ENCODE results near the gene LRRC37A2.
"Not testable (repeated sequence)": the region's sequence is repeated elsewhere in the genome, so short reads cannot be mapped to it uniquely, and the experiment has no call there.

The LRRC37A2 gene

GRCh38 chr17:46560048-46560447 lies 47.8 kb downstream of the LRRC37A2 start:
- not testable (repeated sequence) for DNase-seq; H3K4ac ChIP-seq (ENCODE audit: low read depth in 1 of 2, low read length in 2 of 2); H2AK5ac ChIP-seq (ENCODE audit: low read length, severe bottlenecking); H3K18ac ChIP-seq (ENCODE audit: low read depth in 1 of 2, low read length in 2 of 2); H3K4me3 ChIP-seq (ENCODE audit: insufficient read depth in 1 of 2, low read depth in 1 of 2, low read length in 2 of 2); H3K9me3 ChIP-seq (ENCODE audit: control insufficient read depth, low read length); H3K36me3 ChIP-seq (ENCODE audit: control insufficient read depth in 1 of 2, insufficient read depth in 2 of 2, low read depth in 1 of 2, low read length in 2 of 2); H4K8ac ChIP-seq (ENCODE audit: low read length); H3K4me1 ChIP-seq (ENCODE audit: control insufficient read depth, insufficient read depth, low read depth, low read length); H3K27ac ChIP-seq (ENCODE audit: low read length, poor library complexity, severe bottlenecking); H2BK120ac ChIP-seq (ENCODE audit: low read depth, low read length); H4K91ac ChIP-seq (ENCODE audit: low read length); H3K4me2 ChIP-seq (ENCODE audit: low read length, poor library complexity, severe bottlenecking); H3K79me1 ChIP-seq (replicated peaks; ENCODE audit: low read length, poor library complexity, severe bottlenecking); H2BK12ac ChIP-seq (ENCODE audit: low read length in 2 of 2); H3K9ac ChIP-seq (ENCODE audit: low read length); H2BK15ac ChIP-seq (ENCODE audit: low read depth, poor library complexity, severe bottlenecking); H3K23ac ChIP-seq (ENCODE audit: low read length in 2 of 2); H3K27me3 ChIP-seq (ENCODE audit: control insufficient read depth in 1 of 2, insufficient read depth in 1 of 2, low read length in 2 of 2); H2AFZ ChIP-seq (ENCODE audit: low read depth, low read length); H2BK5ac ChIP-seq (ENCODE audit: low read depth, low read length, poor library complexity, severe bottlenecking); H3K14ac ChIP-seq (ENCODE audit: low read length in 2 of 2)
- no CpG with 5 or more reads among the region's 3 CpGs for WGBS

- H3K23ac ChIP-seq (ENCODE audit: low read length in 2 of 2); H3K4me2 ChIP-seq (ENCODE audit: low read length, poor library complexity, severe bottlenecking); H2BK12ac ChIP-seq (ENCODE audit: low read length in 2 of 2); H2BK15ac ChIP-seq (ENCODE audit: low read depth, poor library complexity, severe bottlenecking); H3K27ac ChIP-seq (ENCODE audit: low read length, poor library complexity, severe bottlenecking); H3K4me1 ChIP-seq (ENCODE audit: control insufficient read depth, insufficient read depth, low read depth, low read length); H2AFZ ChIP-seq (ENCODE audit: low read depth, low read length); H3K9me3 ChIP-seq (ENCODE audit: control insufficient read depth, low read length); H4K91ac ChIP-seq (ENCODE audit: low read length); DNase-seq; H3K36me3 ChIP-seq (ENCODE audit: control insufficient read depth in 1 of 2, insufficient read depth in 2 of 2, low read depth in 1 of 2, low read length in 2 of 2); H3K18ac ChIP-seq (ENCODE audit: low read depth in 1 of 2, low read length in 2 of 2); H2BK120ac ChIP-seq (ENCODE audit: low read depth, low read length); H3K27me3 ChIP-seq (ENCODE audit: control insufficient read depth in 1 of 2, insufficient read depth in 1 of 2, low read length in 2 of 2); H3K9ac ChIP-seq (ENCODE audit: low read length); H2BK5ac ChIP-seq (ENCODE audit: low read depth, low read length, poor library complexity, severe bottlenecking); H3K4ac ChIP-seq (ENCODE audit: low read depth in 1 of 2, low read length in 2 of 2); H4K8ac ChIP-seq (ENCODE audit: low read length); H3K4me3 ChIP-seq (ENCODE audit: insufficient read depth in 1 of 2, low read depth in 1 of 2, low read length in 2 of 2); H3K14ac ChIP-seq (ENCODE audit: low read length in 2 of 2); H2AK5ac ChIP-seq (ENCODE audit: low read length, severe bottlenecking); H3K79me1 ChIP-seq (replicated peaks; ENCODE audit: low read length, poor library complexity, severe bottlenecking): not testable (repeated sequence)
- no CpG with 5 or more reads among the region's 2 CpGs for WGBS
Observed at GRCh38 chr17:46566284-46566683, 54.0 kb downstream of the LRRC37A2 start.

- not testable (repeated sequence) for H2BK12ac ChIP-seq (ENCODE audit: low read length in 2 of 2); H2BK15ac ChIP-seq (ENCODE audit: low read depth, poor library complexity, severe bottlenecking); H4K91ac ChIP-seq (ENCODE audit: low read length); H3K4ac ChIP-seq (ENCODE audit: low read depth in 1 of 2, low read length in 2 of 2); H4K8ac ChIP-seq (ENCODE audit: low read length); H2BK120ac ChIP-seq (ENCODE audit: low read depth, low read length); H3K9ac ChIP-seq (ENCODE audit: low read length); H3K4me2 ChIP-seq (ENCODE audit: low read length, poor library complexity, severe bottlenecking); H3K23ac ChIP-seq (ENCODE audit: low read length in 2 of 2); H3K27ac ChIP-seq (ENCODE audit: low read length, poor library complexity, severe bottlenecking); H3K14ac ChIP-seq (ENCODE audit: low read length in 2 of 2); H3K36me3 ChIP-seq (ENCODE audit: control insufficient read depth in 1 of 2, insufficient read depth in 2 of 2, low read depth in 1 of 2, low read length in 2 of 2); H2AFZ ChIP-seq (ENCODE audit: low read depth, low read length); H2BK5ac ChIP-seq (ENCODE audit: low read depth, low read length, poor library complexity, severe bottlenecking); H3K4me3 ChIP-seq (ENCODE audit: insufficient read depth in 1 of 2, low read depth in 1 of 2, low read length in 2 of 2); DNase-seq; H3K27me3 ChIP-seq (ENCODE audit: control insufficient read depth in 1 of 2, insufficient read depth in 1 of 2, low read length in 2 of 2); H3K18ac ChIP-seq (ENCODE audit: low read depth in 1 of 2, low read length in 2 of 2); H3K4me1 ChIP-seq (ENCODE audit: control insufficient read depth, insufficient read depth, low read depth, low read length); H3K79me1 ChIP-seq (replicated peaks; ENCODE audit: low read length, poor library complexity, severe bottlenecking); H3K9me3 ChIP-seq (ENCODE audit: control insufficient read depth, low read length); H2AK5ac ChIP-seq (ENCODE audit: low read length, severe bottlenecking)
- no CpG with 5 or more reads among the region's 1 CpG for WGBS
Observed at GRCh38 chr17:46566980-46567379, 54.7 kb downstream of the LRRC37A2 start.

- not testable (repeated sequence) for H3K23ac ChIP-seq (ENCODE audit: low read length in 2 of 2); H3K14ac ChIP-seq (ENCODE audit: low read length in 2 of 2); H2AFZ ChIP-seq (ENCODE audit: low read depth, low read length); H2BK120ac ChIP-seq (ENCODE audit: low read depth, low read length); H3K9me3 ChIP-seq (ENCODE audit: control insufficient read depth, low read length); H4K8ac ChIP-seq (ENCODE audit: low read length); DNase-seq; H3K79me1 ChIP-seq (replicated peaks; ENCODE audit: low read length, poor library complexity, severe bottlenecking); H4K91ac ChIP-seq (ENCODE audit: low read length); H3K9ac ChIP-seq (ENCODE audit: low read length); H3K36me3 ChIP-seq (ENCODE audit: control insufficient read depth in 1 of 2, insufficient read depth in 2 of 2, low read depth in 1 of 2, low read length in 2 of 2); H3K4me3 ChIP-seq (ENCODE audit: insufficient read depth in 1 of 2, low read depth in 1 of 2, low read length in 2 of 2); H2AK5ac ChIP-seq (ENCODE audit: low read length, severe bottlenecking); H3K27me3 ChIP-seq (ENCODE audit: control insufficient read depth in 1 of 2, insufficient read depth in 1 of 2, low read length in 2 of 2); H2BK12ac ChIP-seq (ENCODE audit: low read length in 2 of 2); H3K4me1 ChIP-seq (ENCODE audit: control insufficient read depth, insufficient read depth, low read depth, low read length); H3K4ac ChIP-seq (ENCODE audit: low read depth in 1 of 2, low read length in 2 of 2); H3K18ac ChIP-seq (ENCODE audit: low read depth in 1 of 2, low read length in 2 of 2); H3K27ac ChIP-seq (ENCODE audit: low read length, poor library complexity, severe bottlenecking); H2BK15ac ChIP-seq (ENCODE audit: low read depth, poor library complexity, severe bottlenecking); H3K4me2 ChIP-seq (ENCODE audit: low read length, poor library complexity, severe bottlenecking); H2BK5ac ChIP-seq (ENCODE audit: low read depth, low read length, poor library complexity, severe bottlenecking)
- no CpG with 5 or more reads among the region's 4 CpGs for WGBS
Observed at GRCh38 chr17:46571796-46572195, 59.5 kb downstream of the LRRC37A2 start.

Data from mesenchymal stem cell (in vitro differentiated cells and primary cell).